HepG2 (cell line): ENCODE measurements around the gene GTF2H4. TPM values are rescaled to one million over a fixed set of nuclear protein-coding genes. Genes with fewer than 3 reads are reported as not detected.

Experiments used
- GLMP ChIP-seq: sonication (generic); formaldehyde crosslinking; IDR thresholded peaks from 2 replicates; pipeline ENCODE4 v1.9.0; 2021; ENCODE audit warnings: missing genetic modification reagents, mild to moderate bottlenecking, borderline replicate concordance
- MTA1 ChIP-seq: sonication (generic); formaldehyde crosslinking; IDR thresholded peaks from 2 replicates; pipeline ENCODE4 v1.4.0; 2020; ENCODE audit warnings: missing genetic modification reagents, mild to moderate bottlenecking, borderline replicate concordance
- NFKB2 ChIP-seq: sonication (generic); formaldehyde crosslinking; IDR thresholded peaks from 2 replicates; pipeline ENCODE4 v1.4.0; 2020; ENCODE audit warnings: missing genetic modification reagents, borderline replicate concordance
- TEAD3 ChIP-seq: optimal IDR thresholded peaks from 2 replicates; pipeline ENCODE3; 2016; ENCODE audit warnings: borderline replicate concordance
- TERF1 ChIP-seq: sonication (generic); formaldehyde crosslinking; IDR thresholded peaks from 2 replicates; pipeline ENCODE4 v1.8.0; 2022; ENCODE audit warnings: mild to moderate bottlenecking, missing genetic modification reagents, moderate library complexity
- ZFP36 ChIP-seq: fragments of 150-350 bp; IDR thresholded peaks from 2 replicates; pipeline ENCODE4 v1.6.1; 2018; ENCODE audit warnings: borderline replicate concordance, low read length, low read depth; ENCODE audit not compliant: partially characterized antibody
- ZNF124 ChIP-seq: sonication (generic); formaldehyde crosslinking; IDR thresholded peaks from 2 replicates; pipeline ENCODE4 v1.4.0; 2020; ENCODE audit warnings: missing genetic modification reagents
- ZNF138 ChIP-seq: sonication (generic); formaldehyde crosslinking; IDR thresholded peaks from 2 replicates; pipeline ENCODE4 v1.5.0; 2020; ENCODE audit warnings: mild to moderate bottlenecking, low read depth, missing genetic modification reagents
- ZNF460 ChIP-seq: sonication (generic); formaldehyde crosslinking; IDR thresholded peaks from 2 replicates; pipeline ENCODE4 v1.5.1; 2020; ENCODE audit warnings: missing genetic modification reagents, mild to moderate bottlenecking, borderline replicate concordance
- ZNF713 ChIP-seq: sonication (generic); formaldehyde crosslinking; IDR thresholded peaks from 2 replicates; pipeline ENCODE4 v1.4.0; 2020; ENCODE audit warnings: mild to moderate bottlenecking, missing genetic modification reagents
- polyA plus RNA-seq, 8 experiments: library from polyadenylated mRNA; depleted of rRNA in 3 of 8; stranded (reverse) in 7 of 8; unstranded in 1 of 8; fragments of >200 nt; fragmentation: Illumina TruSeq in 4 of 8; extraction: Trizol in 4 of 8; gene quantifications; 2 replicates each; pipeline versions ENCODE4 v1.2.1 to v1.2.3, GENCODE V29; 2011 to 2016; ENCODE audit warnings: low read depth in 4 of 8, missing spikeins in 1 of 8, mixed read lengths in 1 of 8; ENCODE audit not compliant: insufficient read depth in 1 of 8
- total RNA-seq, 5 experiments: library from RNA; depleted of rRNA; stranded (reverse); fragments of >200 nt; fragmentation: Illumina TruSeq; extraction: Trizol; gene quantifications; 2 replicates each; pipeline ENCODE4 v1.2.3, GENCODE V29; 2016; ENCODE audit warnings: low read depth in 1 of 5
- TF ChIP-seq, protein P1 (sequence below): sonication (generic); formaldehyde crosslinking; IDR thresholded peaks from 2 replicates; pipeline ENCODE4 v1.5.0; 2020; ENCODE audit warnings: mild to moderate bottlenecking, missing genetic modification reagents, borderline replicate concordance
- TF ChIP-seq, protein P2 (sequence below): sonication (generic); formaldehyde crosslinking; IDR thresholded peaks from 2 replicates; pipeline ENCODE4 v1.4.0; 2020; ENCODE audit warnings: mild to moderate bottlenecking, missing genetic modification reagents

Gene GTF2H4
- total and polyA plus RNA-seq, 2 of the 13 experiments (the other 11 are each of a cell fraction or from before 2014, with no cell fraction given), result 15.9 to 49.3 TPM

GRCh38 chr6:30907758-30908591, at the start of gene GTF2H4 (continued):
- TF ChIP-seq ZNF124 (CRISPR knock-in tag) (peak; percentile 97), ZFP36 (peak; percentile 100), ZNF713 (CRISPR knock-in tag) (0 out of 2 replicates have a peak, but pooled peaks have one; percentile 29), MTA1 (CRISPR knock-in tag) (peak; percentile 84), TEAD3 (CRISPR knock-in tag) (peak; percentile 57), NFKB2 (peak; percentile 43; the same call in 1 of the 2 replicates), GLMP (CRISPR knock-in tag) (no peak), TERF1 (CRISPR knock-in tag) (no peak), ZNF138 (CRISPR knock-in tag) (no peak), ZNF460 (CRISPR knock-in tag) (peak; percentile 73; the same call in 1 of the 2 replicates)
- TF ChIP-seq, protein P1, sequence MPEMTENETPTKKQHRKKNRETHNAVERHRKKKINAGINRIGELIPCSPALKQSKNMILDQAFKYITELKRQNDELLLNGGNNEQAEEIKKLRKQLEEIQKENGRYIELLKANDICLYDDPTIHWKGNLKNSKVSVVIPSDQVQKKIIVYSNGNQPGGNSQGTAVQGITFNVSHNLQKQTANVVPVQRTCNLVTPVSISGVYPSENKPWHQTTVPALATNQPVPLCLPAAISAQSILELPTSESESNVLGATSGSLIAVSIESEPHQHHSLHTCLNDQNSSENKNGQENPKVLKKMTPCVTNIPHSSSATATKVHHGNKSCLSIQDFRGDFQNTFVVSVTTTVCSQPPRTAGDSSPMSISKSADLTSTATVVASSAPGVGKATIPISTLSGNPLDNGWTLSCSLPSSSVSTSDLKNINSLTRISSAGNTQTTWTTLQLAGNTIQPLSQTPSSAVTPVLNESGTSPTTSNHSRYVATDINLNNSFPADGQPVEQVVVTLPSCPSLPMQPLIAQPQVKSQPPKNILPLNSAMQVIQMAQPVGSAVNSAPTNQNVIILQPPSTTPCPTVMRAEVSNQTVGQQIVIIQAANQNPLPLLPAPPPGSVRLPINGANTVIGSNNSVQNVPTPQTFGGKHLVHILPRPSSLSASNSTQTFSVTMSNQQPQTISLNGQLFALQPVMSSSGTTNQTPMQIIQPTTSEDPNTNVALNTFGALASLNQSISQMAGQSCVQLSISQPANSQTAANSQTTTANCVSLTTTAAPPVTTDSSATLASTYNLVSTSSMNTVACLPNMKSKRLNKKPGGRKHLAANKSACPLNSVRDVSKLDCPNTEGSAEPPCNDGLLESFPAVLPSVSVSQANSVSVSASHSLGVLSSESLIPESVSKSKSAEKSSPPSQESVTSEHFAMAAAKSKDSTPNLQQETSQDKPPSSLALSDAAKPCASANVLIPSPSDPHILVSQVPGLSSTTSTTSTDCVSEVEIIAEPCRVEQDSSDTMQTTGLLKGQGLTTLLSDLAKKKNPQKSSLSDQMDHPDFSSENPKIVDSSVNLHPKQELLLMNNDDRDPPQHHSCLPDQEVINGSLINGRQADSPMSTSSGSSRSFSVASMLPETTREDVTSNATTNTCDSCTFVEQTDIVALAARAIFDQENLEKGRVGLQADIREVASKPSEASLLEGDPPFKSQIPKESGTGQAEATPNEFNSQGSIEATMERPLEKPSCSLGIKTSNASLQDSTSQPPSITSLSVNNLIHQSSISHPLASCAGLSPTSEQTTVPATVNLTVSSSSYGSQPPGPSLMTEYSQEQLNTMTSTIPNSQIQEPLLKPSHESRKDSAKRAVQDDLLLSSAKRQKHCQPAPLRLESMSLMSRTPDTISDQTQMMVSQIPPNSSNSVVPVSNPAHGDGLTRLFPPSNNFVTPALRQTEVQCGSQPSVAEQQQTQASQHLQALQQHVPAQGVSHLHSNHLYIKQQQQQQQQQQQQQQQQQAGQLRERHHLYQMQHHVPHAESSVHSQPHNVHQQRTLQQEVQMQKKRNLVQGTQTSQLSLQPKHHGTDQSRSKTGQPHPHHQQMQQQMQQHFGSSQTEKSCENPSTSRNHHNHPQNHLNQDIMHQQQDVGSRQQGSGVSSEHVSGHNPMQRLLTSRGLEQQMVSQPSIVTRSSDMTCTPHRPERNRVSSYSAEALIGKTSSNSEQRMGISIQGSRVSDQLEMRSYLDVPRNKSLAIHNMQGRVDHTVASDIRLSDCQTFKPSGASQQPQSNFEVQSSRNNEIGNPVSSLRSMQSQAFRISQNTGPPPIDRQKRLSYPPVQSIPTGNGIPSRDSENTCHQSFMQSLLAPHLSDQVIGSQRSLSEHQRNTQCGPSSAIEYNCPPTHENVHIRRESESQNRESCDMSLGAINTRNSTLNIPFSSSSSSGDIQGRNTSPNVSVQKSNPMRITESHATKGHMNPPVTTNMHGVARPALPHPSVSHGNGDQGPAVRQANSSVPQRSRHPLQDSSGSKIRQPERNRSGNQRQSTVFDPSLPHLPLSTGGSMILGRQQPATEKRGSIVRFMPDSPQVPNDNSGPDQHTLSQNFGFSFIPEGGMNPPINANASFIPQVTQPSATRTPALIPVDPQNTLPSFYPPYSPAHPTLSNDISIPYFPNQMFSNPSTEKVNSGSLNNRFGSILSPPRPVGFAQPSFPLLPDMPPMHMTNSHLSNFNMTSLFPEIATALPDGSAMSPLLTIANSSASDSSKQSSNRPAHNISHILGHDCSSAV (CRISPR knock-in tag), result no peak; the same call in 1 of the 2 replicates
- TF ChIP-seq, protein P2, sequence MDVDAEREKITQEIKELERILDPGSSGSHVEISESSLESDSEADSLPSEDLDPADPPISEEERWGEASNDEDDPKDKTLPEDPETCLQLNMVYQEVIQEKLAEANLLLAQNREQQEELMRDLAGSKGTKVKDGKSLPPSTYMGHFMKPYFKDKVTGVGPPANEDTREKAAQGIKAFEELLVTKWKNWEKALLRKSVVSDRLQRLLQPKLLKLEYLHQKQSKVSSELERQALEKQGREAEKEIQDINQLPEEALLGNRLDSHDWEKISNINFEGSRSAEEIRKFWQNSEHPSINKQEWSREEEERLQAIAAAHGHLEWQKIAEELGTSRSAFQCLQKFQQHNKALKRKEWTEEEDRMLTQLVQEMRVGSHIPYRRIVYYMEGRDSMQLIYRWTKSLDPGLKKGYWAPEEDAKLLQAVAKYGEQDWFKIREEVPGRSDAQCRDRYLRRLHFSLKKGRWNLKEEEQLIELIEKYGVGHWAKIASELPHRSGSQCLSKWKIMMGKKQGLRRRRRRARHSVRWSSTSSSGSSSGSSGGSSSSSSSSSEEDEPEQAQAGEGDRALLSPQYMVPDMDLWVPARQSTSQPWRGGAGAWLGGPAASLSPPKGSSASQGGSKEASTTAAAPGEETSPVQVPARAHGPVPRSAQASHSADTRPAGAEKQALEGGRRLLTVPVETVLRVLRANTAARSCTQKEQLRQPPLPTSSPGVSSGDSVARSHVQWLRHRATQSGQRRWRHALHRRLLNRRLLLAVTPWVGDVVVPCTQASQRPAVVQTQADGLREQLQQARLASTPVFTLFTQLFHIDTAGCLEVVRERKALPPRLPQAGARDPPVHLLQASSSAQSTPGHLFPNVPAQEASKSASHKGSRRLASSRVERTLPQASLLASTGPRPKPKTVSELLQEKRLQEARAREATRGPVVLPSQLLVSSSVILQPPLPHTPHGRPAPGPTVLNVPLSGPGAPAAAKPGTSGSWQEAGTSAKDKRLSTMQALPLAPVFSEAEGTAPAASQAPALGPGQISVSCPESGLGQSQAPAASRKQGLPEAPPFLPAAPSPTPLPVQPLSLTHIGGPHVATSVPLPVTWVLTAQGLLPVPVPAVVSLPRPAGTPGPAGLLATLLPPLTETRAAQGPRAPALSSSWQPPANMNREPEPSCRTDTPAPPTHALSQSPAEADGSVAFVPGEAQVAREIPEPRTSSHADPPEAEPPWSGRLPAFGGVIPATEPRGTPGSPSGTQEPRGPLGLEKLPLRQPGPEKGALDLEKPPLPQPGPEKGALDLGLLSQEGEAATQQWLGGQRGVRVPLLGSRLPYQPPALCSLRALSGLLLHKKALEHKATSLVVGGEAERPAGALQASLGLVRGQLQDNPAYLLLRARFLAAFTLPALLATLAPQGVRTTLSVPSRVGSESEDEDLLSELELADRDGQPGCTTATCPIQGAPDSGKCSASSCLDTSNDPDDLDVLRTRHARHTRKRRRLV (CRISPR knock-in tag), result no peak
